ENCODE results near the gene HSDL1. TPM values are rescaled to one million over a fixed set of nuclear protein-coding genes. Genes with fewer than 3 reads are reported as not detected.

Gene HSDL1
- total and polyA plus RNA-seq, 10 of the 15 experiments (the other 5 are each of a cell fraction or from before 2014, with no cell fraction given), result 2.0 to 13.4 (median 5.6) TPM

GRCh38 chr16:84144859-84145639 is at the start of gene HSDL1, which contains the start of gene DNAAF1 (continued):
- no peak for TF ChIP-seq CEBPZ (IDR thresholded peaks at IDR 0.05; ENCODE audit: low read depth, low read length)
- no peak for TF ChIP-seq PAX5 (IDR thresholded peaks at IDR 0.05; ENCODE audit: borderline replicate concordance, low read depth, low read length)
- no peak for TF ChIP-seq ETV6 (conservative IDR thresholded peaks at IDR 0.05 in 1 of 2, IDR thresholded peaks at IDR 0.05 in 1 of 2; ENCODE audit: borderline replicate concordance in 1 of 2, low read depth in 1 of 2)
- peak; percentile 52; the same call in 1 of the 2 replicates for TF ChIP-seq ZNF207 (IDR thresholded peaks at IDR 0.05; ENCODE audit: borderline replicate concordance)
- no peak for TF ChIP-seq SUPT20H (IDR thresholded peaks at IDR 0.05; ENCODE audit: borderline replicate concordance, control insufficient read depth, low read depth, low read length)
- TF ChIP-seq STAT3 (IDR thresholded peaks at IDR 0.05; ENCODE audit: low read depth, low read length), result no peak
- TF ChIP-seq GATAD2B (conservative IDR thresholded peaks at IDR 0.05; ENCODE audit: low read depth), result no peak; the same call in 1 of the 2 replicates
- no peak for TF ChIP-seq ZNF274 (IDR thresholded peaks at IDR 0.05; ENCODE audit: insufficient read depth, insufficient read length)
- TF ChIP-seq KAT2A (conservative IDR thresholded peaks at IDR 0.05; ENCODE audit: control insufficient read depth, low read depth, low read length), result no peak
- TF ChIP-seq CHD2 (IDR thresholded peaks at IDR 0.05; ENCODE audit: borderline replicate concordance, low read depth, low read length), result no peak
- no peak for TF ChIP-seq NR2C2 (IDR thresholded peaks at IDR 0.05; ENCODE audit: borderline replicate concordance, control insufficient read depth, insufficient read length, low read depth)
- no peak for TF ChIP-seq IRF5 (IDR thresholded peaks at IDR 0.05; ENCODE audit: borderline replicate concordance)
- peak; percentile 62 for TF ChIP-seq DPF2 (IDR thresholded peaks at IDR 0.05)
- TF ChIP-seq ESRRA (IDR thresholded peaks at IDR 0.05; ENCODE audit: low read length), result no peak
- no peak for TF ChIP-seq RAD21 (IDR thresholded peaks at IDR 0.05; ENCODE audit: insufficient read depth, low read depth, low read length)
- no peak for TF ChIP-seq ZNF217 (IDR thresholded peaks at IDR 0.05)
- TF ChIP-seq PKNOX1 (IDR thresholded peaks at IDR 0.05), result no peak
- no peak for TF ChIP-seq MTA2 (IDR thresholded peaks at IDR 0.05; ENCODE audit: low read depth)
- TF ChIP-seq HSF1 (IDR thresholded peaks at IDR 0.05; ENCODE audit: low read depth, low read length), result no peak
- no peak for TF ChIP-seq GABPA (IDR thresholded peaks at IDR 0.05; ENCODE audit: low read depth)
- no peak for TF ChIP-seq FOXM1 (IDR thresholded peaks at IDR 0.05; ENCODE audit: low read depth, low read length)
- no peak for TF ChIP-seq JUND (IDR thresholded peaks at IDR 0.05; ENCODE audit: low read depth, low read length)
- no peak for TF ChIP-seq SRF (IDR thresholded peaks at IDR 0.05; ENCODE audit: low read depth in 2 of 2, low read length in 2 of 2)
- TF ChIP-seq ZBED1 (IDR thresholded peaks at IDR 0.05; ENCODE audit: borderline replicate concordance), result no peak
